ENCODE data around the gene GABARAP. TPM values are rescaled to one million over a fixed set of nuclear protein-coding genes. Genes with fewer than 3 reads are reported as not detected.

GABARAP gene
- total and polyA plus RNA-seq, 2 of the 13 experiments (the other 11 are each of a cell fraction or from before 2014, with no cell fraction given): 161 to 310 TPM

- TF ChIP-seq ZNF687 (CRISPR knock-in tag; IDR thresholded peaks at IDR 0.05): peak; percentile 76
- TF ChIP-seq ZBED4 (CRISPR knock-in tag; IDR thresholded peaks at IDR 0.05; ENCODE audit: borderline replicate concordance): no peak
- TF ChIP-seq KDM2A (CRISPR knock-in tag; IDR thresholded peaks at IDR 0.05; ENCODE audit: borderline replicate concordance, low read depth): peak; percentile 75; the same call in 1 of the 2 replicates
- TF ChIP-seq BATF2 (CRISPR knock-in tag; IDR thresholded peaks at IDR 0.05): peak; percentile 36; the same call in 1 of the 2 replicates
- TF ChIP-seq ZFP90 (CRISPR knock-in tag; IDR thresholded peaks at IDR 0.05; ENCODE audit: borderline replicate concordance): 0 out of 2 replicates have a peak, but pooled peaks have one; percentile 10
- 0 out of 2 replicates have a peak, but pooled peaks have one; percentile 29 for TF ChIP-seq TBP (CRISPR knock-in tag; IDR thresholded peaks at IDR 0.05)
- TF ChIP-seq GLI4 (CRISPR knock-in tag; IDR thresholded peaks at IDR 0.05; ENCODE audit: borderline replicate concordance): peak; percentile 44; the same call in 1 of the 2 replicates
- TF ChIP-seq NFIC (IDR thresholded peaks at IDR 0.05; ENCODE audit: low read length): 0 out of 2 replicates have a peak, but pooled peaks have one; percentile 4
- peak; percentile 9; the same call in 1 of the 2 replicates for TF ChIP-seq HDAC2 (CRISPR knock-in tag; IDR thresholded peaks at IDR 0.05)
- TF ChIP-seq ZNF772 (CRISPR knock-in tag; IDR thresholded peaks at IDR 0.05): peak; percentile 88
- TF ChIP-seq RBFOX2 (IDR thresholded peaks at IDR 0.05; ENCODE audit: low read depth, low read length): peak; percentile 72
- TF ChIP-seq ZSCAN30 (CRISPR knock-in tag; IDR thresholded peaks at IDR 0.05): peak; percentile 47; the same call in 1 of the 2 replicates
- peak; percentile 76; the same call in 1 of the 2 replicates for TF ChIP-seq YEATS2 (CRISPR knock-in tag; IDR thresholded peaks at IDR 0.05; ENCODE audit: borderline replicate concordance)
- TF ChIP-seq ETV5 (CRISPR knock-in tag; IDR thresholded peaks at IDR 0.05; ENCODE audit: borderline replicate concordance): no peak
- TF ChIP-seq ZNF414 (CRISPR knock-in tag; IDR thresholded peaks at IDR 0.05): peak; percentile 25; the same call in 1 of the 2 replicates
These were observed at the start of gene GABARAP (continued) for GRCh38 chr17:7241783-7242716.
